Sciatic nerve (tissue), 2 donors: ENCODE measurements around the gene INO80. TPM values are rescaled to one million over a fixed set of nuclear protein-coding genes. Genes with fewer than 3 reads are reported as not detected.
A peak's percentile ranks its signal among the peaks of the same experiment; 100 is the strongest.

ENCODE experiments used
- ATAC-seq: fragments of 200-7000 bp; cut with Tn5 transposase; one replicate; pipeline ENCODE4 v1.9.1; 2020; ENCODE audit warnings: mild to moderate bottlenecking, moderate library complexity
- DNase-seq: peaks from one replicate; pipeline ENCODE4 v3.0.0-alpha.2; 2020; ENCODE audit warnings: low spot score
- intact Hi-C: fragments of 100-400 bp; cut with DNase I; formaldehyde crosslinking; loops from one replicate; pipeline ENCODE4 v1.14.2; 2022
- total RNA-seq: library from RNA; stranded (reverse); fragmentation: NEBNext Ultra II Directional; extraction: Animal tissue kit (Norgen Biotek cat#: 25700); gene quantifications from one replicate; pipeline ENCODE4 v1.2.1, GENCODE V29; 2021
- donor health status: DM: no; HTN: no; CAD: no.
- donor health status: DM: no; HTN: no; CAD: no.

Gene INO80
- total RNA-seq, 1 donor from 2014 or later: 30.2 TPM

- no peak for ATAC-seq
- intact Hi-C loops: no loop called here
Observed at GRCh38 chr15:41061667-41062066, 54.4 kb downstream of the INO80 start.

GRCh38 chr15:41060505-41060904, 55.6 kb downstream of the INO80 start:
- no peak for DNase-seq
- no peak for ATAC-seq
- intact Hi-C loops: no loop called here

More at GRCh38 chr15:41061667-41062066, 54.4 kb downstream of the INO80 start:
- no peak for DNase-seq

GRCh38 chr15:41056810-41057209, 59.3 kb downstream of the INO80 start:
- ATAC-seq (no peak), DNase-seq (no peak)
- intact Hi-C loops: no loop called here

DNA sequence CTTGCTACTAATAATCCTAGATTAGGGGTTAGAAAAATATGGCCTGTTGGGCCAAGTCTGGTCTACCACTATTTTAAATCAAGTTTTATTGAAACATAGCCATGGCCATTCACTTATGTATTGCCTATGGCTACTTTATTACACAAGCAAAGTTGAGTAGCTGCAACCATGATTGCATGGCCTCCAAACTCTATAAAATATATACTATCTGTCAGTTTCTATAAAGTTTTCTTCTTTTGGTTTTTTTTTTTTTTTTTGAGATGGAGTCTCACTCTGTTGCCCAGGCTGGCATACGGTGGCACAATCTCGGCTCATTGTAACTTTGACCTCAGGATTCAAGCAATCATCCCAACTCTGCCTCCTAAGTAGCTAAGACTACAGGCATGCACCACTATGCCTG, 60.4 kb downstream of the INO80 start:
- intact Hi-C loops: no loop called here
- ATAC-seq: no peak
- DNase-seq: no peak

- ATAC-seq (no peak), DNase-seq (no peak)
- intact Hi-C loops: no loop called here
Observed at GRCh38 chr15:41051139-41051538, 64.9 kb downstream of the INO80 start.

DNA sequence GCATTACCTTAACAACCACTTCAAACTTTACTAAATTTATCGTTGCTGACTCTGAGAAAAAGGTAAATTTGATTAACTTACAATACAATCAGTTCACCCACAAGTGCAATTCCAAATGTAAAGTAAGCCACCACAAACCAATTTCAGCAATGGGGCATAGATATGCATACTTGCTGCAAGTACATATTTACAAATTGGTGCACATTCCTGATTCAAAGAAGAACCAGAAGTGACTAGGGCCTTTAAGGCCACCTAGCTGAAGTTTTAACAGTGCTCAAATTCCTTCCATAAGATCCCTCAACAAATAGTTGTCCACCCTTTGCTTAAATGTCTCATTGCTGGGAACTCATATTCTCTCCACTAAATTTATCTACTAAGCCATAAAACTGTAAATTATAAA, 67.2 kb downstream of the INO80 start:
- no peak for DNase-seq
- ATAC-seq: no peak
- intact Hi-C loops: no loop called here

- intact Hi-C loops: no loop called here
- no peak for DNase-seq
- no peak for ATAC-seq
Observed at GRCh38 chr15:41048397-41048796, 67.7 kb downstream of the INO80 start.

GRCh38 chr15:41047474-41047873, 68.6 kb downstream of the INO80 start:
- DNase-seq: no peak
- intact Hi-C loops: no loop called here
- no peak for ATAC-seq

DNA sequence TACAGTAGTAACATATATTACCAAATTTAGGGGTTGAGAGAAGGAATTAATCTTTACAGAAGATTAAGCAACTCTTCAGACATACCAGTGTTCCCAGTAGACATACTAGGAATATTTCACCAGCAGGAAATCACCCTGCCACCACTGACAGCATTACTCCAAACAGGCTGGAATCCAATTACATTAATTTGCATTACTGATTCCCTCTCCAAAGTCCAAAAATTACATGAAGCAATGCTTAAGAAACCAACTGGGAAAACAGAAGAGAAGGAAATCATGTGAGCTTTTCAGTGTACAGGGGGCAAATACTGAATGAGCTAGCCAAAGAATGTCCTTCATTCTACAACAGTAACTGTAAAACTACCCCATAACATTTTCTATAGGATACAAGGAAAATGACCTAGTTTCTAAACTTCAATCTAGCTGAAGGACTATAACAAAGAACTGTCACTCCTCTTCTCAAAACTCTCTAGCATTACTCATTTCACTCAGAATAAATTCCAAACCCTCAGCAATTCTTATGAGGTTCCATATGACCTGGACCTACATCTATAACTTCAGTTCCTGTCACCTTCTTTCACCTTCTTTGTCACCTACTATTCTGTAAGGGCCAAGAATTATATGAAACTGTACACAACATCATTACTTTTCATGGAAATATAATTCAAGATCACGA, 72.7 kb downstream of the INO80 start:
- ATAC-seq (peak; percentile 81), DNase-seq (no peak)
- intact Hi-C loops: no loop called here

GRCh38 chr15:41042851-41043250, 73.2 kb downstream of the INO80 start:
- ATAC-seq: no peak
- no peak for DNase-seq
- intact Hi-C loops: no loop called here

DNA sequence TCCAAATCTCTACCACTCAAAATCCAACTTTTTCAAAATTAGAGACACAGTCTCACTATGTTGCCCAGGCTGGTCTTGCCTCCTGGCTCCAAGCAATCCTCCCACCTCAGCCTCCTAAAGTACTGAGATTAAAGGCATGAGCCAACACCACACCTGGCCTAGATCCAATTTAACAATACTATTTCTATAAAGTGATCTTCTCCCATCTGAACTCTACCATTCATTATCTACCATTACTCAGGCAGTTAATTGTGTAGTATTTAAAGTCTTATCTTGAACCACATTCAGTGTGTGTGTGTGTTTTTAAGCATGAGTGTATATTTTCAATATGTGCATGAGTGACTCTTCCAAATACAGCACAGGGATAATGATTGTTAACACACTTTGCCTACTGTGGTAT, 77.0 kb downstream of the INO80 start:
- ATAC-seq (no peak), DNase-seq (no peak)
- intact Hi-C loops: no loop called here

DNA sequence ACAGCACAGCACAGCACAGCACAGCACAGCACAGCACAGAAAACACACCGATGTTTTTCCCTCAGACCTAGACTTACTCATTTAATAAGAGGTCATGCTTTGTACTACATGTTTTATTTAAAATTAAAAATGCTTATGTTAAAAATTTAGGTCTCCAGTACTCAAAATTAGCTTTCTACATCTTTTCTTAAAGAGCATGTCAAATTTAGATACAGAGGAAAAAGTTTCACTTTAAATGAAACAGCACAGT, 84.1 kb downstream of the INO80 start:
- ATAC-seq (no peak), DNase-seq (no peak)
- intact Hi-C loops: no loop called here

GRCh38 chr15:41031232-41032078, 84.6 kb downstream of the INO80 start:
- intact Hi-C loops: no loop called here
- ATAC-seq: no peak
- DNase-seq: no peak

DNA sequence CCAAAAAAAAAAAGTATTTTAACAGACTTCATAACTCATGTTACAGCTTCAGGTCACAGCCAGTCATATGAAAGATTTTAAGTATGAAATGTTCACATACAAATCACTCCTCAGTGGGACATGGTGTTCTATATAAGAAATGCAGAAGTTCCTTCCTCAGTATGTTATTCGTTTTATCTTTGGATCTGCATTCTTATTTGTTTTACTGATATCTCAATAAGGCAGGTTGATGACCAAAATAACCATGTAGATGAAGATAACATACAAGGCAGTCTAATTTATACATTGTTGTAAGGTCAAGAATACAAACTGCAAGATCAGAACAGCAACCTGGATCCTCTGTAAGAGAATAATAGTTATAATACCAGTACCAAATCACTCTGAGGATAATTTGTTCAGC, 87.2 kb downstream of the INO80 start:
- ATAC-seq: no peak
- no peak for DNase-seq
- intact Hi-C loops: no loop called here

- DNase-seq (no peak), ATAC-seq (no peak)
- intact Hi-C loops: no loop called here
Observed at GRCh38 chr15:41025393-41025792, 90.7 kb downstream of the INO80 start.

DNA sequence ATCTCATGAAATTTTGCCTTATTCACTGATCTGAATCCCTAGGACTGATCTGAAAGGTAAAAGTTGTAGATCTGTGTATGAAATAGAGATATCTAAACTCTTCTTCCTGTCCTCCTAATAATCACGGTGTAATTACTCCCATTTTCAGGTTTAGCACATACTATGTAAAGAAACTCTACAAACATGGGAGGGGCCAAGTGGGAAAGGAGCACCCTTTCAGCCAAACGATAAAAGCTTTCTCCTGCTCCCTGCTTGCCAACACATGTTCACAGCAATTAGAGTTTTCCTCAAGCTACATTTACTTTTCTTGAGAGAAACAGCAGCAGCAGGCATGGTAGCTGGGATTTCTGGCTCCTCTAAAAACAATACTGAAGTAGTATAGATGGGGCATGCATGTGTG, 91.2 kb downstream of the INO80 start:
- intact Hi-C loops: loop anchor here (5.0 kb wide), 1 partner anchor 123 kb away; no protein-coding TSS in a partner anchor
- ATAC-seq (no peak), DNase-seq (no peak)

DNA sequence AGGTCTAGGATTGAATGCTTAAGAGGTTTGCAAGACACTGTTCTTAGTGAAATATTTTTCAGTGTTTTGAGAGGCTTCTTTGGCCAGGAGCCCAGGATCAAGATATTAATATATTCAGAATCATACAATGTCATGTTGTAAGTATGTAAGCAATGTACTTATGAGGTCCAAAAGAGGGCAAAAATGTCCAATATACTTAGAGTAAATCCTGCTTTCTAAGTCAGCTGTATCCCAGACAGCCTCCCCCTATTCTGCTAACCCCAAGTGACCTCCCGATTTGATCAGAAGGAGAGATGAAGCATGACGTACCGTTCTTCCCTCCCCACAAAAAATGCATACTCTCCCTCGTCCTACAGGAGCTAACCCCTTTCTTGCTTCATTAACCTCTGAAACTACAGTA, 91.9 kb downstream of the INO80 start:
- ATAC-seq: peak; percentile 30
- intact Hi-C loops: loop anchor here (5.0 kb wide), 1 partner anchor 122 kb away; no protein-coding TSS in a partner anchor

GRCh38 chr15:41022487-41023090, 93.5 kb downstream of the INO80 start:
- ATAC-seq (peak; percentile 63), DNase-seq (no peak)
- intact Hi-C loops: loop anchor here (5.0 kb wide), 1 partner anchor 120 kb away; no protein-coding TSS in a partner anchor

More for the DNA sequence above, 91.9 kb downstream of the INO80 start:
- no peak for DNase-seq

- intact Hi-C loops: loop anchor here (5.0 kb wide), 1 partner anchor 119 kb away; no protein-coding TSS in a partner anchor
Observed at GRCh38 chr15:41020829-41021228, 95.3 kb downstream of the INO80 start.

GRCh38 chr15:41020311-41020710, 95.8 kb downstream of the INO80 start:
- DNase-seq (no peak), ATAC-seq (no peak)
- intact Hi-C loops: loop anchor here (5.0 kb wide), 1 partner anchor 118 kb away; no protein-coding TSS in a partner anchor

More at GRCh38 chr15:41020829-41021228, 95.3 kb downstream of the INO80 start:
- ATAC-seq (no peak), DNase-seq (no peak)
